Germinal center (tissue), 1 donor: ENCODE measurements around the gene PGAM1.
"Not testable (repeated sequence)": the region's sequence is repeated elsewhere in the genome, so short reads cannot be mapped to it uniquely, and the experiment has no call there.

ENCODE experiments used
- DNase-seq: peaks from one replicate; pipeline ENCODE4 v3.0.0; 2012; ENCODE audit warnings: mixed read lengths, low spot score

Gene PGAM1

DNA sequence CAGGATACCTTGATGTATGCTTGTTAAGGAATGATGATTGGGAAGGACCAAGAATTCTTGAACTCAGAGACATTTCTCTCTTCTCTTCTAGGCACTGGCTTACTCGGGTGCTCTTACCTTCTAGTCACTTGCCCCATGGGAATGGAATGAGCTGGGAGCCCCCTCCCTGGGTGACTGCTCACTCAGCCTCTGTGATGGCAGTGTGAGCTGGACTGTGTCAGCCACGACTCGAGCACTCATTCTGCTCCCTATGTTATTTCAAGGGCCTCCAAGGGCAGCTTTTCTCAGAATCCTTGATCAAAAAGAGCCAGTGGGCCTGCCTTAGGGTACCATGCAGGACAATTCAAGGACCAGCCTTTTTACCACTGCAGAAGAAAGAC lies 30.7 kb downstream of the PGAM1 start:
- no peak for DNase-seq

- no peak for DNase-seq
Observed at GRCh38 chr10:97459111-97459510, 33.1 kb downstream of the PGAM1 start.

DNA sequence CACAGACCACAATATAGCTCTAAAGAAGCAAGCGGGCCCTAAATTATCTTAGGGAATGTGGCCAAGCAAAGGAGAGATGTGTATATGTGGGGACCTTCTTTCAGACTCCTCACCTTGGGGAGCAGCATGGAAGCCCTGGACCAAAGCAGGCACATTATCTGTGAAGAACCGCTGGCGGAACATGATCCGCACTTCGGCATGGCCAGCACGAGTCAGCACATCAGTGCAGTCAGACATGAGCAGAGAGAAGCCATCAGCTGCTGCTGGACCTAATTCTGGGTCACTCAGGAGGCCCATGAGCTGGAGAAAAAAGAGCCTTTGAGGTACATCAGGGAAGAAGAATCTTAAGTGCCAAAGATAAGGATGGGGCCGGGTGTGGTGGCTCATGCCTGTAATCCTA lies 33.9 kb downstream of the PGAM1 start:
- DNase-seq = no peak

DNA sequence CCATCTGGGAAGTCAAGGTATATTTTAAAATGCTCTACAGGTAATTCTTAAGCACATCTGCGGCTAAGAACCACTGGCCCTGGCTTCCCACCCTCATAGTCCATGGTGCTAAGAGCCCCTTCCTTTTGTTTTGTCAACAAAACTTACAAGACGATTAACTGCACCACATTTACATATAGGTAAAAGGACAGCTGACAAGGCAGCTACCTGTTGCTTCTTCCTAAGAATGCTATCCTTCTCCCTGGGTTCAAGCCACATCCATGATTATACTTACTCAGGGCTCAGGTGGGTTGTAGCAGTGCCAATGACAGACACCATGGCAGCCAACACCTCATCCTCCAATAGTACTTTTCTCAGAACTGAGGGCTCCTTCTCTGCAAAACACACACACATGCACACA lies 36.3 kb downstream of the PGAM1 start:
- DNase-seq = no peak

DNA sequence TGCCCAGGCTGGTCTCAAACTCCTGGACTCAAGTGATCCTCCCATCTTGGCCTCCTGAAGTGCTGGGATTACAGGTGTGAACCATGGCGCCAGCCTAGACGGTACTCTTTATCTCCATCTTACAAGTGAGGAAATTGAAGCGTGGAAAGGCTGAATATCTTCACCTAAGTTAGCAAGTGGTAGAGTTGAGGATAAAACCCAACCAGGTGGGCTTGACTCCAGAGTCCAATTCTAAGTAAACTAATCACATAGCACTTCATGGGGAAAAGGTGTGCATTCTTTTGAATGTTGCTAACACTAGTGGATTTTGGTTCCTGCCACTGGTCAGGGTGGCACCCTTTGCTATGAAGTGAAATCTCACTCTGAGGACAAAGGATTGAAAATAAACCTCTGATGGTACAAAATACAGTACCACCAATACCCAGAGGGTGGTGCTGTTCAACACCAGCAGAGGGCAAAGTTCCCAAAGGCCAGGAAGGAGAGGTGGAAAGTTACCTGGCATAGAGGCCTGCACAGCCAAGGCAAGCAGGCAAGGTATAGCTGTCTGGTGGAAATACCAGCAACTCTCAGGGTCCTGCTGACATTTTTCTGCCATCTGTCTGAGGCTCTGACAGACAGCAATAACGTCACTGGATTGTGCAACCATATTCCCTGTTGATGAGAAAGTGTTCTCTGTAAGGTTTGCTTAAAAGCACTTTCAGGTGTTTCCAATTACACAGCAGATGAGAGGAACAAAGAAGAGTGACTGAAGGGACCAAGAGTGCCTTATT lies 37.6 kb downstream of the PGAM1 start:
- DNase-seq = peak; percentile 67

DNA sequence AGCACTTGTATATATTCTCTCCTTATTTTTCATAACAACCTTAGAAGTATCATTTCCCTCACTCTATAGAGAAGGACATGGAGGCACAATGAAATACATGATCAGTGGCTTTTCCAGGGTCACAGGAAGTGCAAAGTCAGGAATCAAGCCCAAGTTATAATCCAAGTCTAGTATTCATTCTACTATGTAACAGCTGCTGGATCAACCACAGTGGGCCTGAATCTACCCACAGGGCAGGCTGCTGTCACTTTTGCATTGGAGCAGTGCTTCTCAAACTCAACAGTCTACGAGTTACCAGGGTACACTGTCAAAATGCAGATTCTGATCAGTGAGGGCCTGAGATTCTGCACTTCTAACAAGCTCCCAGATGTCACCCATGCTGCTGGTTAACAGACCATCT lies 38.2 kb downstream of the PGAM1 start:
- DNase-seq = no peak

- no peak for DNase-seq
Observed at GRCh38 chr10:97465982-97466381, 40.0 kb downstream of the PGAM1 start.

DNA sequence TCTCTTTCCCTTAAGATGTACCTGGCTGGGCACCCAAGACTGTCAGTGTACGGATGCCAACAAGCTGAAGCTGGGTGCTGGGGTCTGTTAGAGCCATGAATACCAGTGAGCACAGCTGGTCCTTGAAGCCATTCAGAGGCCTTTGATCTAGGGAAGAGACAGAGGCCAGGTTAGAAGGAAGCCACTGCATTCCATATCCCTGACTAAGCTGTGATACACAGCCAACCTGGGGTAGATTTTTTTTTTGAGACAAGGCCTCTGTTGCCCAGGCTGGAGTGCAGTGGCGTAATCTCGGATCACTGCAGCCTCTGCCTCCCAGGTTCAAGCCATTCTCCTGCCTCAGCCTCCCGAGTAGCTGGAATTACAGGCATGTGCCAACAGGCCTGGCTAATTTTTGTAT lies 40.8 kb downstream of the PGAM1 start:
- no peak for DNase-seq

- DNase-seq = no peak
Observed at GRCh38 chr10:97468162-97468561, 42.2 kb downstream of the PGAM1 start.

DNA sequence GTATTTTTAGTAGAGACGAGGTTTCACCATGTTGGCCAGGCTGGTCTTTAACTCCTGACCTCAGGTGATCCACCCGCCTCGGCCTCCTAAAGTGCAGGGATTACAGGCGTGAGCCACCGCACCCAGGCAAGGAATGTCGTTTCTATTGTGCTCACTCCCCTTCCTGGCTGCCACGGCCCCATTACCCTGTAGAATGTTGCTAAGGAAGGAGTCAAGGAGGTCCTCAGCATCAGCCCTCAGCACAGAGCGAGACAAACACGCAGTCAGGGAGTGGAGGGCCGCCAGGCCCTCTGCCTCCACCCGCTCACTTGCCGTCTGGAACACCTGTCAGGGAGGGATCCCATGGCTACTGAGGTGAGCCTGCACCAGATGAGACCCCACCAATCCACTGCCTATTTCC lies 42.8 kb downstream of the PGAM1 start:
- not testable (repeated sequence) for DNase-seq

- DNase-seq = no peak
Observed at GRCh38 chr10:97474918-97475317, 48.9 kb downstream of the PGAM1 start.

DNA sequence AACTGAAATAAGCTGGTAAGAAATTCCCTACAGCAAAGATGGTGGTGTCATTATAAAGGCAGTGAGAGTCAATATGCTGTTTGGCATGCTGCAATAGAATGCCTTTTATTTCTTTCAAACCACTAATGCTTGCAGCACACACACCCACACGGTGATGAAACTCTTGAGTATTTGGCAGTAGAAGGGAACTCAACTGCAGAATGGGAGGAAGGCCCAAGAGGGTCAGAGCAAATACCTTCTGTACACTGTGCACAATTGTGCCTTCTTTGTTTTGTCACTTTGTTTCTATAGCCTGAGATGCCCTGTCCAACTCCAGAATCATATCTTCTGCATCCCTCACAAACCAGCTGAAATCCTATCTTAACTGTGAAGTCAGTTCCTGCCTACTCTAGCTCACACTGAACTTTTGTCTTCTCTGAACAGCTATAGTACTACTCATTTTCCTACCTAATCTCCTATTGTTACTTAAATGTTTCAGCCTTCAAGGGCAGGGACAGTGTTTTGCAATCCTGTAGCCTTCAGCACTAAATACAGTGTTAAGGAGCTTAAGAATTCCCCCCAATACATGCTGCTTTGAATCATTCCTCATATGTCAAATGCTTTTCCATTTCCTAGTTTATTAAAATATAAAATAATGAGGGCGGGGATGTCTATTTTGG lies 50.1 kb downstream of the PGAM1 start:
- no peak for DNase-seq

DNA sequence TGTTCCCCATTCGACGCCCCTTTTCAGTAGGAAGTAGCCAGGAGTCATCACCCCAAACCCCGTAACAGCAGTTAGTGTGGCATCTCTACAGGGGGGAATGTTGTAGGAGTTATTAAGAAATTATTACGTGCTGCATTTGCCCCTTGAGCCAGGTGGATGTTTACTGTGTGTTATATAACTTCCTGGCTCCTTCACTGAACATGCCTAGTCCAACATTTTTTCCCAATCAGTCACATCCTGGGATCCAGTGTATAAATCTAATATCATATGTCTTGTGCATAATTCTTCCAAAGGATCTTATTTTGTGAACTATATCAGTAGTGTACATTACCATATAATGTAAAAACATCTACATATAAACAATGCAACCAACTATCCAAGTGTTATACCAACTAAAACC lies 53.4 kb downstream of the PGAM1 start:
- DNase-seq = not testable (repeated sequence)

GRCh38 chr10:97479939-97480338 lies 53.9 kb downstream of the PGAM1 start:
- DNase-seq = no peak

- no peak for DNase-seq
Observed at GRCh38 chr10:97481071-97481470, 55.1 kb downstream of the PGAM1 start.

DNA sequence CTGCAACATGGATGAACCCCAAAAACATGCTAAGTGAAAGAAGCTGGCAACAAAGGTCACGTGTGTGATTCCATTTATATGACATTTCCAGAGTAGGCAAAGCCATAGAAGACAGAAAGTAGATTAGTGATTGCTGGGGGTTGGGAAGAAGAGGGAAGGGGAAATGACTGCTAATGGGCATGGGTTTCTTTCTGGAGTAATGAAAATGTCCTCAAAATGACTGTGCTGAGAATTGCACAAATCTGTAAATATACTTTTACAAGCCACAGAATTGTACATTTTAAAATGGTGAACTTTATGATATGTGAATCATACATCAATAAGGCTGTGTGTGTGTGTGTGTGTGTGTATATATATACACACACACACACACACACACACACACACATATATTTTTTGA lies 56.4 kb downstream of the PGAM1 start:
- DNase-seq = no peak
